Transverse colon (tissue), 3 donors: ENCODE measurements around the gene NR3C1.

Experiments
- POLR2A ChIP-seq: fragments of 450-650 bp; IDR thresholded peaks from one replicate; pipeline ENCODE4 v1.6.1; 2016; ENCODE audit warnings: antibody characterized with exemption, mild to moderate bottlenecking, moderate library complexity
- TF ChIP-seq, protein P1 (sequence below), 5 experiments: fragments of 200-600 bp in 3 of 5; fragments of 450-650 bp in 2 of 5; sonication (generic) in 3 of 5; IDR thresholded peaks; 1 replicate in 2 of 5; 2 replicates in 3 of 5; pipeline ENCODE4 v1.5.1; 2016 to 2017; ENCODE audit warnings: antibody characterized with exemption in 5 of 5, inconsistent platforms in 3 of 5, mild to moderate bottlenecking in 2 of 5, moderate library complexity in 1 of 5

DNA sequence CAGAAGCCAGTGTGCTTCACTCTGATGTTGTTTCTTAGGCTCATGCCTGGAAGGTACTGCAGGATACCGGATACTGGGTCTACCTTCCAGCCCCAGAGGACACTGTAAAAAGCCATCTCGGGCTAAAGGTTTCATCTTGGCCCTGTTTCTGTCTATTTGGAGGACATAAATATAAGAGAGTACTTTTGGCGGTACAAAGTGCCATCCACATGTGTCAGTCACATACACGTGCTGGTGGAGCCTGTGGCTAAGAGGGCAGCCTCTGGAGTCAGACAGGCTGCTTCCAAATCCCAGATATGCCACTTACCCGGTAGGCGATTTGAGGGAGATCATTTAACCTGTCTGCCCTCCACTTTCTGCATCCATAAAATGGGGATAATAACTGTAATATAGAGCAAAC, 160.4 kb downstream of the NR3C1 start:
- TF ChIP-seq, protein P1, sequence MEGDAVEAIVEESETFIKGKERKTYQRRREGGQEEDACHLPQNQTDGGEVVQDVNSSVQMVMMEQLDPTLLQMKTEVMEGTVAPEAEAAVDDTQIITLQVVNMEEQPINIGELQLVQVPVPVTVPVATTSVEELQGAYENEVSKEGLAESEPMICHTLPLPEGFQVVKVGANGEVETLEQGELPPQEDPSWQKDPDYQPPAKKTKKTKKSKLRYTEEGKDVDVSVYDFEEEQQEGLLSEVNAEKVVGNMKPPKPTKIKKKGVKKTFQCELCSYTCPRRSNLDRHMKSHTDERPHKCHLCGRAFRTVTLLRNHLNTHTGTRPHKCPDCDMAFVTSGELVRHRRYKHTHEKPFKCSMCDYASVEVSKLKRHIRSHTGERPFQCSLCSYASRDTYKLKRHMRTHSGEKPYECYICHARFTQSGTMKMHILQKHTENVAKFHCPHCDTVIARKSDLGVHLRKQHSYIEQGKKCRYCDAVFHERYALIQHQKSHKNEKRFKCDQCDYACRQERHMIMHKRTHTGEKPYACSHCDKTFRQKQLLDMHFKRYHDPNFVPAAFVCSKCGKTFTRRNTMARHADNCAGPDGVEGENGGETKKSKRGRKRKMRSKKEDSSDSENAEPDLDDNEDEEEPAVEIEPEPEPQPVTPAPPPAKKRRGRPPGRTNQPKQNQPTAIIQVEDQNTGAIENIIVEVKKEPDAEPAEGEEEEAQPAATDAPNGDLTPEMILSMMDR (IDR thresholded peaks at IDR 0.05), result no peak
- TF ChIP-seq POLR2A, result no peak
